ENCODE data around the gene PRPF8. TPM values are rescaled to one million over a fixed set of nuclear protein-coding genes. Genes with fewer than 3 reads are reported as not detected.

The PRPF8 gene
- total and polyA plus RNA-seq, 2 of the 13 experiments (the other 11 are each of a cell fraction or from before 2014, with no cell fraction given) = 112 to 179 TPM

- TF ChIP-seq ASH2L (IDR thresholded peaks at IDR 0.05; ENCODE audit: insufficient read length, low read depth, low read length) (no peak), HNRNPUL1 (IDR thresholded peaks at IDR 0.05; ENCODE audit: low read depth, low read length) (no peak), ZNF20 (CRISPR knock-in tag; IDR thresholded peaks at IDR 0.05) (no peak), ZNF616 (CRISPR knock-in tag; IDR thresholded peaks at IDR 0.05; ENCODE audit: low read depth) (no peak), ZNF142 (CRISPR knock-in tag; IDR thresholded peaks at IDR 0.05) (peak; percentile 67; the same call in 1 of the 2 replicates), ELF4 (CRISPR knock-in tag; IDR thresholded peaks at IDR 0.05; ENCODE audit: borderline replicate concordance) (no peak), CERS6 (CRISPR knock-in tag; IDR thresholded peaks at IDR 0.05) (no peak), ZMYM3 (CRISPR knock-in tag; IDR thresholded peaks at IDR 0.05) (0 out of 2 replicates have a peak, but pooled peaks have one; percentile 17), ZNF496 (CRISPR knock-in tag; IDR thresholded peaks at IDR 0.05; ENCODE audit: insufficient replicate concordance) (no peak), ARID2 (CRISPR knock-in tag; IDR thresholded peaks at IDR 0.05; ENCODE audit: borderline replicate concordance) (no peak), ZIK1 (CRISPR knock-in tag; IDR thresholded peaks at IDR 0.05; ENCODE audit: borderline replicate concordance, low read depth) (no peak), ZSCAN25 (CRISPR knock-in tag; IDR thresholded peaks at IDR 0.05) (no peak), ZNF557 (CRISPR knock-in tag; IDR thresholded peaks at IDR 0.05) (no peak), NFKB2 (CRISPR knock-in tag; IDR thresholded peaks at IDR 0.05; ENCODE audit: borderline replicate concordance) (peak; percentile 23; the same call in 1 of the 2 replicates), ZNF441 (CRISPR knock-in tag; IDR thresholded peaks at IDR 0.05; ENCODE audit: borderline replicate concordance) (no peak), ZNF607 (CRISPR knock-in tag; IDR thresholded peaks at IDR 0.05; ENCODE audit: borderline replicate concordance) (0 out of 2 replicates have a peak, but pooled peaks have one; percentile 6), ZNF687 (CRISPR knock-in tag; IDR thresholded peaks at IDR 0.05) (peak; percentile 78), ZFP62 (CRISPR knock-in tag; IDR thresholded peaks at IDR 0.05) (no peak)
Observed at GRCh38 chr17:1648173-1648962, 36.3 kb downstream of the PRPF8 start (continued).
